NOMO-1 (cell line): ENCODE results near the gene CT55.
"Not testable (repeated sequence)": the region's sequence is repeated elsewhere in the genome, so short reads cannot be mapped to it uniquely, and the experiment has no call there.

Source experiments
- DNase-seq, 2 experiments: peaks; one replicate each; lab custom pipeline; 2025; ENCODE audit not compliant: unreplicated experiment in 2 of 2; lab: John Stamatoyannopoulos, UW

Gene CT55

GRCh38 chrX:135170877-135171519 lies at the start of gene CT55:
Gene CT55, minus strand, starts transcription at chrX:135171398. Its CDS starts 227 bp downstream, at chrX:135171171.
- no peak for DNase-seq

- no peak for DNase-seq
Observed at GRCh38 chrX:135213200-135213844, 42.1 kb upstream of the CT55 start.

GRCh38 chrX:135206427-135206826 lies 35.2 kb upstream of the CT55 start:
- DNase-seq, result not testable (repeated sequence)

GRCh38 chrX:135200297-135200696 lies 29.1 kb upstream of the CT55 start:
- DNase-seq, result peak; percentile 9 to 49

GRCh38 chrX:135194684-135195083 lies 23.5 kb upstream of the CT55 start:
- no peak for DNase-seq

GRCh38 chrX:135193740-135194139 lies 22.5 kb upstream of the CT55 start:
- no peak for DNase-seq

GRCh38 chrX:135191838-135192237 lies 20.6 kb upstream of the CT55 start:
- DNase-seq, result no peak

- peak in 1 of 2 experiments; percentile 20 for DNase-seq
Observed at GRCh38 chrX:135185795-135186443, 14.7 kb upstream of the CT55 start.

- no peak for DNase-seq
Observed at GRCh38 chrX:135178636-135179035, 7.4 kb upstream of the CT55 start.

GRCh38 chrX:135170468-135170867 lies 730 bp downstream of the CT55 start:
- no peak for DNase-seq

- not testable (repeated sequence) for DNase-seq
Observed at GRCh38 chrX:135169534-135169933, 1.7 kb downstream of the CT55 start.

GRCh38 chrX:135168486-135168885 lies 2.7 kb downstream of the CT55 start:
- DNase-seq, result peak in 1 of 2 experiments; percentile 33

- not testable (repeated sequence) for DNase-seq
Observed at GRCh38 chrX:135154688-135155087, 16.5 kb downstream of the CT55 start.

- not testable (repeated sequence) for DNase-seq
Observed at GRCh38 chrX:135126145-135126544, 45.1 kb downstream of the CT55 start.

- not testable (repeated sequence) for DNase-seq
Observed at GRCh38 chrX:135120056-135120576, 51.1 kb downstream of the CT55 start, which contains the start of gene ETDB. Gene ETDB, minus strand, starts transcription at chrX:135120526. Its CDS starts 1,265 bp downstream, at chrX:135119261.

GRCh38 chrX:135116064-135116463 lies 55.1 kb downstream of the CT55 start:
- not testable (repeated sequence) for DNase-seq

- peak; percentile 4 to 42 for DNase-seq
Observed at GRCh38 chrX:135114392-135114791, 56.8 kb downstream of the CT55 start.

- no peak for DNase-seq
Observed at GRCh38 chrX:135112743-135113142, 58.5 kb downstream of the CT55 start.

- DNase-seq, result peak; percentile 8 to 17
Observed at GRCh38 chrX:135112096-135112729, 59.0 kb downstream of the CT55 start.

GRCh38 chrX:135109554-135109953 lies 61.6 kb downstream of the CT55 start:
- DNase-seq, result no peak
